ENCODE data around the gene MUC5B. TPM values are rescaled to one million over a fixed set of nuclear protein-coding genes. Genes with fewer than 3 reads are reported as not detected.

Gene MUC5B
- total and polyA plus RNA-seq, 3 donors from 2014 or later = 0.45 to 0.87 (median 0.50) TPM

- Histone ChIP-seq H3K36me3 (ENCODE audit: low read depth, missing control alignments) (no peaks in the 10 kb centered on the region), H3K27ac (no peak overlapping the region), H3K4me1 (peaks cover 2% of the 10 kb centered on the region), H3K27me3 (no peaks in the 10 kb centered on the region), H3K9me3 (no peaks in the 10 kb centered on the region), H3K4me3 (no peak overlapping the region)
- 93% methylated on average over 17 of the region's 17 CpGs for WGBS, 2 donors
- no peak for DNase-seq
- intact Hi-C loops (cut with DNase I; ENCODE audit: low total_unique reads) = no loop called here
- no peak for TF ChIP-seq CTCF (IDR thresholded peaks at IDR 0.05)
- TF ChIP-seq POLR2A (IDR thresholded peaks at IDR 0.05) = no peak
Measured at GRCh38 chr11:1217151-1217550, 5.7 kb upstream of the MUC5B start.

- WGBS, 2 donors = 72 to 75% methylated on average over 11 to 15 of the region's 15 CpGs
- no peaks in the 10 kb centered on the region for H3K9me3 ChIP-seq
- H3K27ac ChIP-seq = no peak overlapping the region
- intact Hi-C loops (cut with DNase I; ENCODE audit: low total_unique reads) = no loop called here
- no peaks in the 10 kb centered on the region for H3K27me3 ChIP-seq
- no peak overlapping the region for H3K4me3 ChIP-seq
- H3K36me3 ChIP-seq (ENCODE audit: low read depth, missing control alignments) = no peaks in the 10 kb centered on the region
- DNase-seq = no peak
- H3K4me1 ChIP-seq = peaks cover 7% of the 10 kb centered on the region
- TF ChIP-seq CTCF (IDR thresholded peaks at IDR 0.05) (no peak), POLR2A (IDR thresholded peaks at IDR 0.05) (no peak)
Measured at GRCh38 chr11:1218256-1218787, 4.5 kb upstream of the MUC5B start.

- Histone ChIP-seq H3K4me3 (no peak overlapping the region), H3K27ac (no peak overlapping the region), H3K9me3 (no peaks in the 10 kb centered on the region), H3K4me1 (peaks cover 12% of the 10 kb centered on the region), H3K27me3 (no peaks in the 10 kb centered on the region), H3K36me3 (ENCODE audit: low read depth, missing control alignments) (no peaks in the 10 kb centered on the region)
- WGBS, 2 donors = 87 to 92% methylated on average over 5 to 16 of the region's 16 CpGs
- TF ChIP-seq CTCF (IDR thresholded peaks at IDR 0.05) = no peak
- no peak for TF ChIP-seq POLR2A (IDR thresholded peaks at IDR 0.05)
- DNase-seq = no peak
- intact Hi-C loops (cut with DNase I; ENCODE audit: low total_unique reads) = no loop called here
Measured at GRCh38 chr11:1218788-1219445, 3.9 kb upstream of the MUC5B start.

- no peak overlapping the region for H3K27ac ChIP-seq
- intact Hi-C loops (cut with DNase I; ENCODE audit: low total_unique reads) = no loop called here
- no peak for TF ChIP-seq POLR2A (IDR thresholded peaks at IDR 0.05)
- TF ChIP-seq CTCF (IDR thresholded peaks at IDR 0.05) = no peak
- 76 to 85% methylated on average over 4 to 10 of the region's 10 CpGs for WGBS, 2 donors
- H3K27me3 ChIP-seq = no peaks in the 10 kb centered on the region
- H3K4me3 ChIP-seq = no peak overlapping the region
- H3K4me1 ChIP-seq = peaks cover 12% of the 10 kb centered on the region
- H3K9me3 ChIP-seq = no peaks in the 10 kb centered on the region
- H3K36me3 ChIP-seq (ENCODE audit: low read depth, missing control alignments) = no peaks in the 10 kb centered on the region
- no peak for DNase-seq
Measured at GRCh38 chr11:1219446-1219833, 3.4 kb upstream of the MUC5B start.

Data from testis (tissue), 3 donors.